PFSK-1 (cell line): Measurements from ENCODE around the gene FCRL5.

ENCODE experiments used
- FOXP2 ChIP-seq: optimal IDR thresholded peaks from 2 replicates; pipeline ENCODE3; 2011; ENCODE audit warnings: borderline replicate concordance, control low read depth, inconsistent platforms; ENCODE audit not compliant: insufficient read depth; ENCODE audit errors: extremely low read length, extremely low read depth
- POLR2AphosphoS5 ChIP-seq: IDR thresholded peaks from 2 replicates; pipeline ENCODE4 v1.6.1; 2012; ENCODE audit warnings: low read depth, mild to moderate bottlenecking, control low read depth, low read length, moderate library complexity
- SIN3A ChIP-seq: IDR thresholded peaks from 2 replicates; pipeline ENCODE4 v1.6.1; 2012; ENCODE audit warnings: mild to moderate bottlenecking, low read length, moderate library complexity, borderline replicate concordance; ENCODE audit not compliant: insufficient read depth
- TAF1 ChIP-seq: IDR thresholded peaks from 2 replicates; pipeline ENCODE4 v1.6.1; 2012; ENCODE audit warnings: low read length, control low read depth, borderline replicate concordance; ENCODE audit not compliant: insufficient read depth

DNA sequence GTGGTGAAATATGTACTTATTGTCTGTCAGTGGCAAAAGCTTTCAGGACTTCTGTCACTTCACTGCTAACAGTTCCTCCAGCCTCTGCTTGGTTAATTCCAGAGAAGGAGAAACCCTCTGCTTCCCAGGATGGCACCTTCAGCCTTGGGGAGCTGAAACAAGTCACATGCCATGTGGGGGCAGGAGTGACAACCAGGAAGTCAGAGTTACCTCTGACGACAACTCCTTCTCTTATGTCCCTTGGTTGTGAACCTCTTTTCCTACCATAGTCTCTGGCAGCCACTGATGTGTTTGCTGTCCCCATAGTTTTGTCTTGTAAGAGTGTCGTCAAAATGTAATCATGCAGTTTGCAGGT, 53.6 kb downstream of the FCRL5 start:
- TF ChIP-seq POLR2AphosphoS5 (no peak), TAF1 (no peak), SIN3A (no peak), FOXP2 (no peak)
